Measurements from ENCODE around the gene RCL1. TPM values are rescaled to one million over a fixed set of nuclear protein-coding genes. Genes with fewer than 3 reads are reported as not detected.

The RCL1 gene
- polyA plus RNA-seq, 2 donors: 8.5 to 10.8 TPM

DNA sequence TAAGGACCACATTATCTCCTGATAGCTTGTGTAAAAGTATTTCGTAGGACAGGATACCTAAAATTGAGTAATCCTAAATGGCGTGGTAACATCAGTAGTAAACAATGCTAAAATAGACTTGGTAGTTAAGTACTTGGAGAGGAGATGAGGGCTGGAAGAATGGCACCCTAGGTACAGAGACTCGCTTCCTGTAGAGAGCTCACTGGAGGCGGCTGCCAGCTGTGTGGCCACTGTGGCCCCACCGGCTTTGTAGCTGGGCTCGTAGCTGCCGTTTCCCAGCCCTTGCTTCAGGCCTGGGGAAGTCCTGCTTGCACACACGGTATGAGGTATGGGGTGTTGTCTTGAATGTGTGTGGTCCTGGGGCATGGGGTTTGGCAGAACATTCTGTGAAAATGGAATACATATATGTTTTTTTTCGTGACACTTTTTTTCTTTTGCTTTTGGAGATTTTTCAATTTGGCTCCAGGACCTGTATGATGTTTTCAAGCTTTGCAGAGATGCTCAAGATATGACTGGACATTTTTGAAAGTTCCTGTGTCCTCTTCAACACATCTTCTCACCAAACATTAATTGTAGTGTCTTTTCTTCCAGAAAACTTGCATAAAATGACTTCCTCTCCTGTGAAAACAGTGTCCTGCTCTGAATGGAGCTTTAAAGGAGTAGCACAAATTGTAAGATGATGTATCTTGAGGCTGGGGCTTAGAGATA lies 58.0 kb downstream of the RCL1 start:
- H3K27me3 ChIP-seq (ENCODE audit: control insufficient read depth in 1 of 2, insufficient read depth in 2 of 2, low read length in 2 of 2): no peaks in the 10 kb centered on the region
- WGBS, 2 donors: 73 to 79% methylated on average over 9 of the region's 9 CpGs
- H3K4me1 ChIP-seq (ENCODE audit: control insufficient read depth in 2 of 2, insufficient read depth in 2 of 2, low read length in 1 of 2): peaks cover 0 to 2% of the 10 kb centered on the region in 2 donors
- H3K36me3 ChIP-seq (ENCODE audit: control insufficient read depth in 2 of 2, insufficient read depth in 2 of 2, low read length in 1 of 2): peaks cover 3 to 12% of the 10 kb centered on the region in 2 donors
- H3K9me3 ChIP-seq (ENCODE audit: control insufficient read depth in 2 of 2, insufficient read depth in 1 of 2, low read depth in 1 of 2, low read length in 1 of 2): no peaks in the 10 kb centered on the region
- H3K4me3 ChIP-seq (ENCODE audit: low read depth in 1 of 2, low read length in 2 of 2): no peak overlapping the region
- no peak overlapping the region for H3K27ac ChIP-seq (ENCODE audit: low read depth in 2 of 2, low read length in 1 of 2)

DNA sequence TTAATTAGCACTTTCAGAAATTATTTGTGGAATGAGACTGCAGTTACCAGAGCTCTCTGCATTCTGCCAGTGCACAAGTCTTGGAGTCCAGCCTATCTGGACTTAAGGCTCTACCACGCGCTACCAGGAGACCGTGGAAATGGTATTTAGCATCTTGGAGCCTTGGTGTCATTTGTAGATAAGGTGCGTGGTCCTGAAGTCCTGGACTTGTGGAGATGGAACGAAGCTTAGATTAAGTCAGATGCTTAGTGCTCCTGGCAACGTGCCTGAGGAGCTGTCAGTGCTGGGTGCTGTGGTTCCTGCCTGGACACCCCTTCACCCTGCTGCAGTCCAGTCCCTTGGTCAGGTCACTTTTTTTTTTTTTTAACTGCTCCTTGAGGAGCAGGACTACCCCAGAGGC lies 59.7 kb downstream of the RCL1 start:
- no peak overlapping the region for H3K27ac ChIP-seq (ENCODE audit: low read depth in 2 of 2, low read length in 1 of 2)

GRCh38 chr9:4854265-4854590 lies 61.5 kb downstream of the RCL1 start:
- H3K4me1 ChIP-seq (ENCODE audit: control insufficient read depth in 2 of 2, insufficient read depth in 2 of 2, low read length in 1 of 2): peaks cover 0 to 2% of the 10 kb centered on the region in 2 donors
- no peaks in the 10 kb centered on the region for H3K27me3 ChIP-seq (ENCODE audit: control insufficient read depth in 1 of 2, insufficient read depth in 2 of 2, low read length in 2 of 2)
- no peaks in the 10 kb centered on the region for H3K9me3 ChIP-seq (ENCODE audit: control insufficient read depth in 2 of 2, insufficient read depth in 1 of 2, low read depth in 1 of 2, low read length in 1 of 2)
- no peak overlapping the region for H3K27ac ChIP-seq (ENCODE audit: low read depth in 2 of 2, low read length in 1 of 2)
- peaks cover 7 to 8% of the 10 kb centered on the region in 2 donors for H3K36me3 ChIP-seq (ENCODE audit: control insufficient read depth in 2 of 2, insufficient read depth in 2 of 2, low read length in 1 of 2)
- H3K4me3 ChIP-seq (ENCODE audit: low read depth in 1 of 2, low read length in 2 of 2): no peak overlapping the region
- WGBS, 2 donors: 100% methylated on average over 1 of the region's 1 CpG

More for the DNA sequence above, 59.7 kb downstream of the RCL1 start:
- Histone ChIP-seq H3K36me3 (ENCODE audit: control insufficient read depth in 2 of 2, insufficient read depth in 2 of 2, low read length in 1 of 2) (peaks cover 3 to 11% of the 10 kb centered on the region in 2 donors), H3K9me3 (ENCODE audit: control insufficient read depth in 2 of 2, insufficient read depth in 1 of 2, low read depth in 1 of 2, low read length in 1 of 2) (no peaks in the 10 kb centered on the region), H3K4me3 (ENCODE audit: low read depth in 1 of 2, low read length in 2 of 2) (no peak overlapping the region), H3K4me1 (ENCODE audit: control insufficient read depth in 2 of 2, insufficient read depth in 2 of 2, low read length in 1 of 2) (peaks cover 0 to 2% of the 10 kb centered on the region in 2 donors), H3K27me3 (ENCODE audit: control insufficient read depth in 1 of 2, insufficient read depth in 2 of 2, low read length in 2 of 2) (no peaks in the 10 kb centered on the region)
- WGBS, 2 donors: 93 to 95% methylated on average over 6 of the region's 6 CpGs

- peaks cover 6% of the 10 kb centered on the region in 2 donors for H3K36me3 ChIP-seq (ENCODE audit: control insufficient read depth in 2 of 2, insufficient read depth in 2 of 2, low read length in 1 of 2)
- no peak overlapping the region for H3K4me3 ChIP-seq (ENCODE audit: low read depth in 1 of 2, low read length in 2 of 2)
- 77 to 78% methylated on average over 2 of the region's 2 CpGs for WGBS, 2 donors
- H3K9me3 ChIP-seq (ENCODE audit: control insufficient read depth in 2 of 2, insufficient read depth in 1 of 2, low read depth in 1 of 2, low read length in 1 of 2): no peaks in the 10 kb centered on the region
- H3K27me3 ChIP-seq (ENCODE audit: control insufficient read depth in 1 of 2, insufficient read depth in 2 of 2, low read length in 2 of 2): no peaks in the 10 kb centered on the region
- peaks cover 0 to 2% of the 10 kb centered on the region in 2 donors for H3K4me1 ChIP-seq (ENCODE audit: control insufficient read depth in 2 of 2, insufficient read depth in 2 of 2, low read length in 1 of 2)
- H3K27ac ChIP-seq (ENCODE audit: low read depth in 2 of 2, low read length in 1 of 2): no peak overlapping the region
Observed at GRCh38 chr9:4855841-4856240, 63.1 kb downstream of the RCL1 start.

DNA sequence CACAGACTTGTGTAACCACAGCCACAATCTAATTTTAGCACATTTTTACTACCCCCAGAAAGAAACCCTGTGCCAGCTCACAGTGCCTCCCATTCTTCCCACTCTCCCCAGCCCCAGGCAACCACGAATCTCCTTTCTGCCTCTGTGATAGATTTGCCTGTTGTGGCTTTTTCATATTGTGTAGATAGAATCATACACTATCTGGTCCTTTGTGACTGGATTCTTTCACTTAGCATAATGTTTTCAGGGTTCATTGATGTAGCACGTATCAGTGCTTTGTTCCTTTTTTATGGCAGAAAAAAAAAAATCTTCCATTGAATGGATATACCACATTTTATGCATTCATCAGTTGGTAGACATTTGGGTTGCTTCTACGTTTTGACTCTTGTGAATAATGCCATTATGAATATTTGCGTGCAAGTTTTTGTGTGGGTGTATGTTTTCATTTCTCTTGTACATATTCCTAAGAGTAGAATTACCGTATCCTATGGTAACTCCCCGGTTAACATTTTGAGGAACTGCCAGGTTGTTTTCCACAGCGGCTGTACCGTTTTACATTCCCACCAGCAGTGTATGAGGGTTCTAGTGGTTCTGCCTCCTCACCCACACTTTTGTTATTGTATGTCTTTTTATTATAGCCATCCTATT lies 64.5 kb downstream of the RCL1 start:
- peaks cover 6 to 7% of the 10 kb centered on the region in 2 donors for H3K36me3 ChIP-seq (ENCODE audit: control insufficient read depth in 2 of 2, insufficient read depth in 2 of 2, low read length in 1 of 2)
- H3K27ac ChIP-seq (ENCODE audit: low read depth in 2 of 2, low read length in 1 of 2): no peak overlapping the region
- 80 to 82% methylated on average over 8 of the region's 8 CpGs for WGBS, 2 donors
- no peaks in the 10 kb centered on the region for H3K27me3 ChIP-seq (ENCODE audit: control insufficient read depth in 1 of 2, insufficient read depth in 2 of 2, low read length in 2 of 2)
- no peaks in the 10 kb centered on the region for H3K9me3 ChIP-seq (ENCODE audit: control insufficient read depth in 2 of 2, insufficient read depth in 1 of 2, low read depth in 1 of 2, low read length in 1 of 2)
- peaks cover 0 to 2% of the 10 kb centered on the region in 2 donors for H3K4me1 ChIP-seq (ENCODE audit: control insufficient read depth in 2 of 2, insufficient read depth in 2 of 2, low read length in 1 of 2)
- H3K4me3 ChIP-seq (ENCODE audit: low read depth in 1 of 2, low read length in 2 of 2): no peak overlapping the region

DNA sequence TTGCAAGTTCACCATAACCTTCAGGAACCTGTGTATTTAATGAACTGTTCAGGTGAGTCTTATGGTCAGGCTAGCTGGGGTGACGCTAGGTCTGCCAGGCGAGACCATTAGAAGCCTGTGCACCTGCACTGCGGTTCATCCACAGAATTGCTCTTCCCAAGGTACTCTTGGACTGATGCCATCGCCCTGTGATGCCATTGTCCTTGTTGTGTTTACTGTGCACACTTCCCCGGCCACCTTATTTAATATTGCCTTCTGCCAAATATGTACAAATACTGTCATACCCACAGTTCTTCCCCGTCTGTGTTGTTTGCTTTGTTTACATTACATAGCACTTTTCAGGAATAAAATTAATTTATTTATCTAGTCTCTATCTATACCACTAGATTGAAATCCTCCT lies 66.3 kb downstream of the RCL1 start:
- 93 to 94% methylated on average over 6 of the region's 6 CpGs for WGBS, 2 donors
- no peaks in the 10 kb centered on the region for H3K27me3 ChIP-seq (ENCODE audit: control insufficient read depth in 1 of 2, insufficient read depth in 2 of 2, low read length in 2 of 2)
- peaks cover 0 to 2% of the 10 kb centered on the region in 2 donors for H3K4me1 ChIP-seq (ENCODE audit: control insufficient read depth in 2 of 2, insufficient read depth in 2 of 2, low read length in 1 of 2)
- H3K4me3 ChIP-seq (ENCODE audit: low read depth in 1 of 2, low read length in 2 of 2): no peak overlapping the region
- H3K36me3 ChIP-seq (ENCODE audit: control insufficient read depth in 2 of 2, insufficient read depth in 2 of 2, low read length in 1 of 2): peaks cover 4 to 6% of the 10 kb centered on the region in 2 donors
- H3K27ac ChIP-seq (ENCODE audit: low read depth in 2 of 2, low read length in 1 of 2): no peak overlapping the region
- no peaks in the 10 kb centered on the region for H3K9me3 ChIP-seq (ENCODE audit: control insufficient read depth in 2 of 2, insufficient read depth in 1 of 2, low read depth in 1 of 2, low read length in 1 of 2)

- Histone ChIP-seq H3K4me1 (ENCODE audit: control insufficient read depth in 2 of 2, insufficient read depth in 2 of 2, low read length in 1 of 2) (no peaks in the 10 kb centered on the region), H3K4me3 (ENCODE audit: low read depth in 1 of 2, low read length in 2 of 2) (no peak overlapping the region), H3K27ac (ENCODE audit: low read depth in 2 of 2, low read length in 1 of 2) (no peak overlapping the region), H3K36me3 (ENCODE audit: control insufficient read depth in 2 of 2, insufficient read depth in 2 of 2, low read length in 1 of 2) (peaks cover 4 to 6% of the 10 kb centered on the region in 2 donors), H3K27me3 (ENCODE audit: control insufficient read depth in 1 of 2, insufficient read depth in 2 of 2, low read length in 2 of 2) (no peaks in the 10 kb centered on the region), H3K9me3 (ENCODE audit: control insufficient read depth in 2 of 2, insufficient read depth in 1 of 2, low read depth in 1 of 2, low read length in 1 of 2) (no peaks in the 10 kb centered on the region)
- 62 to 79% methylated on average over 2 of the region's 2 CpGs for WGBS, 2 donors
Observed at GRCh38 chr9:4860383-4860782, 67.6 kb downstream of the RCL1 start.

DNA sequence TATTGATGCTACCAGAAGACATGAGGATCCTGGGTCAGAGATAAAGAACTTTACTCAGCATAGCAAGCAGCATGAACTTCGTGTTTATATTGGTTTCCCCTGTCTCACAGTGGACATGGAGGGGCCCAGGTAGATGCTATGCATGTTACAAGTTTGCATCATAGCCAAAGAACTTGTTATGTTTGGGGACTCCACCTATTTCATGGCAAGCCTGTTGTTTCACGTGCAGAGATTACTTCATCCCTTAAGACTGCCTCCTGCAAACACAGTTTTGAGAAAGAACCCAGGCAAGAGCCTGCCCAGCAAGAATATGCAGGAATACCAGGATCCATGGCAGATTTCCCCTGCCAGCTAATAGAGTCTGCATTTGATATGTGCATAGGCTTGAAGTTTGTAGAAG lies 68.4 kb downstream of the RCL1 start:
- H3K9me3 ChIP-seq (ENCODE audit: control insufficient read depth in 2 of 2, insufficient read depth in 1 of 2, low read depth in 1 of 2, low read length in 1 of 2): no peaks in the 10 kb centered on the region
- WGBS, 2 donors: 73 to 81% methylated on average over 2 of the region's 2 CpGs
- no peak overlapping the region for H3K4me3 ChIP-seq (ENCODE audit: low read depth in 1 of 2, low read length in 2 of 2)
- H3K27me3 ChIP-seq (ENCODE audit: control insufficient read depth in 1 of 2, insufficient read depth in 2 of 2, low read length in 2 of 2): no peaks in the 10 kb centered on the region
- no peaks in the 10 kb centered on the region for H3K4me1 ChIP-seq (ENCODE audit: control insufficient read depth in 2 of 2, insufficient read depth in 2 of 2, low read length in 1 of 2)
- H3K27ac ChIP-seq (ENCODE audit: low read depth in 2 of 2, low read length in 1 of 2): no peak overlapping the region
- peaks cover 4 to 6% of the 10 kb centered on the region in 2 donors for H3K36me3 ChIP-seq (ENCODE audit: control insufficient read depth in 2 of 2, insufficient read depth in 2 of 2, low read length in 1 of 2)

DNA sequence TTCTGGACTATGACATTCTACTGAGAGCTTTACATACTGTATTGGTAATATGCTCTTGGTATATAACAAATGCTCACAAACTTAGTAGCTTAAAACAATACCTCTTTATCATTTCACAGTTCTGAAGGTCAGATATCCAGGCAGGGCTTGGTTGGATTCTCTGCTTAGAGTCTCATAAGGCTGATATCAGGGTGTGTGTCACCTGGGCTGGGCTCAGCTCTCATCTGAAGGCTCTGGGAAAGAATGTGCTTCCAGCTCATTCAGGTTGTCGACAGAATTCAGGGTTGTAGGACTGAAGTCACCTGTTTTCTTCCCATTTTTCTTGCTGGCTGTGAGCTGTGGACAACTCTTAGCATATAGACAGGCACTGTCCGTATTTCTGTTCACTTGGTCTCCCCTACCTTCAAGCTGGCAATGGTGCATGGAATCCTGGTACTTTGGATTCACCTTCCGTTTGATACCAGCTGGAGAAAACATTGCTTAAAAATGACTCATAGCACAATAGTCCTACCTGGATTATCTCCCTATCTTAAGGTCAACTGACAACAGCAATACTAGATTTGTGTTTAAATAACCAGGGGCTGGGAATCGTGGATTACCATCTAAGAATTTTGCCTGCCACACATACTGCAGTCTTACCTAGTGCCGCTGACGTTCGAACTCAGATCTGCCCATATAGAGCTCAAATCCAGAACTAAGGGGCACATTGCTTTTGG lies 69.2 kb downstream of the RCL1 start:
- 87 to 90% methylated on average over 7 of the region's 7 CpGs for WGBS, 2 donors
- H3K4me3 ChIP-seq (ENCODE audit: low read depth in 1 of 2, low read length in 2 of 2): no peak overlapping the region
- no peaks in the 10 kb centered on the region for H3K4me1 ChIP-seq (ENCODE audit: control insufficient read depth in 2 of 2, insufficient read depth in 2 of 2, low read length in 1 of 2)
- no peaks in the 10 kb centered on the region for H3K9me3 ChIP-seq (ENCODE audit: control insufficient read depth in 2 of 2, insufficient read depth in 1 of 2, low read depth in 1 of 2, low read length in 1 of 2)
- no peaks in the 10 kb centered on the region for H3K27me3 ChIP-seq (ENCODE audit: control insufficient read depth in 1 of 2, insufficient read depth in 2 of 2, low read length in 2 of 2)
- H3K36me3 ChIP-seq (ENCODE audit: control insufficient read depth in 2 of 2, insufficient read depth in 2 of 2, low read length in 1 of 2): peaks cover 4 to 6% of the 10 kb centered on the region in 2 donors
- no peak overlapping the region for H3K27ac ChIP-seq (ENCODE audit: low read depth in 2 of 2, low read length in 1 of 2)

Data from esophagus (tissue), 2 donors.